Trophoblast cell (in vitro differentiated cells and primary cell): ENCODE data around the gene EPB41L5.
"Not testable (repeated sequence)": the region's sequence is repeated elsewhere in the genome, so short reads cannot be mapped to it uniquely, and the experiment has no call there.

Experiments used
- DNase-seq, 2 donors: peaks; one replicate each; pipeline ENCODE4 v3.0.0-alpha.2; 2016
- H2AFZ ChIP-seq: 2 replicates; pipeline ENCODE4 v1.6.1; 2013; ENCODE audit warnings: low read length, moderate library complexity, mild to moderate bottlenecking; ENCODE audit not compliant: insufficient read depth, poor library complexity
- H2AK5ac ChIP-seq: 2 replicates; pipeline ENCODE4 v1.6.1; 2013; ENCODE audit warnings: mild to moderate bottlenecking, low read length
- H2BK120ac ChIP-seq: 2 replicates; pipeline ENCODE4 v1.6.1; 2013; ENCODE audit warnings: low read length, mild to moderate bottlenecking, moderate library complexity; ENCODE audit not compliant: insufficient read depth, poor library complexity
- H2BK12ac ChIP-seq: 2 replicates; pipeline ENCODE4 v1.6.1; 2013; ENCODE audit warnings: mild to moderate bottlenecking, low read length, moderate library complexity
- H2BK5ac ChIP-seq: 2 replicates; pipeline ENCODE4 v1.6.1; 2013; ENCODE audit warnings: low read length, low read depth, moderate library complexity, mild to moderate bottlenecking; ENCODE audit not compliant: poor library complexity
- H3K14ac ChIP-seq: 2 replicates; pipeline ENCODE4 v1.6.1; 2013; ENCODE audit warnings: mild to moderate bottlenecking, low read length
- H3K18ac ChIP-seq: 2 replicates; pipeline ENCODE4 v1.6.1; 2013; ENCODE audit warnings: mild to moderate bottlenecking, low read length
- H3K23ac ChIP-seq: 2 replicates; pipeline ENCODE4 v1.6.1; 2013; ENCODE audit warnings: low read length
- H3K27ac ChIP-seq: 2 replicates; pipeline ENCODE4 v1.5.1; 2013; ENCODE audit warnings: low read depth, mild to moderate bottlenecking, inconsistent platforms, low read length, moderate library complexity
- H3K27me3 ChIP-seq: 2 replicates; pipeline ENCODE4 v1.6.1; 2013; ENCODE audit warnings: inconsistent platforms, mild to moderate bottlenecking, low read length, moderate library complexity; ENCODE audit not compliant: insufficient read depth
- H3K36me3 ChIP-seq, 2 experiments: 1 replicate in 1 of 2; 2 replicates in 1 of 2; pipeline ENCODE4 v1.6.1; 2013; ENCODE audit warnings: low read length in 2 of 2, mild to moderate bottlenecking in 2 of 2, moderate library complexity in 1 of 2; ENCODE audit not compliant: insufficient read depth in 2 of 2, control insufficient read depth in 1 of 2
- H3K4ac ChIP-seq: 2 replicates; pipeline ENCODE4 v1.6.1; 2013; ENCODE audit warnings: low read depth, mild to moderate bottlenecking, low read length, moderate library complexity
- H3K4me1 ChIP-seq, 2 experiments: 1 replicate in 1 of 2; 2 replicates in 1 of 2; pipeline ENCODE4 v1.6.1; 2013; ENCODE audit warnings: low read length in 2 of 2, mild to moderate bottlenecking in 2 of 2, moderate library complexity in 1 of 2; ENCODE audit not compliant: insufficient read depth in 2 of 2, control insufficient read depth in 1 of 2
- H3K4me2 ChIP-seq: 2 replicates; pipeline ENCODE4 v1.6.1; 2013; ENCODE audit warnings: inconsistent platforms, mild to moderate bottlenecking, low read length, moderate library complexity
- H3K4me3 ChIP-seq: 2 replicates; pipeline ENCODE4 v1.5.1; 2013; ENCODE audit warnings: mild to moderate bottlenecking, low read depth, low read length, inconsistent platforms
- H3K79me1 ChIP-seq: one replicate; pipeline ENCODE4 v1.6.1; 2013; ENCODE audit warnings: low read length
- H3K79me2 ChIP-seq: 2 replicates; pipeline ENCODE4 v1.6.1; 2013; ENCODE audit warnings: low read length, mild to moderate bottlenecking; ENCODE audit not compliant: control insufficient read depth, insufficient read depth, poor library complexity
- H3K9ac ChIP-seq: 2 replicates; pipeline ENCODE4 v1.6.1; 2013; ENCODE audit warnings: mild to moderate bottlenecking, low read length
- H3K9me3 ChIP-seq: 2 replicates; pipeline ENCODE4 v1.6.1; 2013; ENCODE audit warnings: low read depth, mild to moderate bottlenecking, control low read depth, inconsistent platforms, low read length; ENCODE audit not compliant: insufficient read depth
- H4K12ac ChIP-seq: 2 replicates; pipeline ENCODE4 v1.6.1; 2013; ENCODE audit warnings: low read depth, mild to moderate bottlenecking, low read length, moderate library complexity
- H4K8ac ChIP-seq: 2 replicates; pipeline ENCODE4 v1.6.1; 2013; ENCODE audit warnings: low read depth, mild to moderate bottlenecking, low read length, moderate library complexity
- H4K91ac ChIP-seq: one replicate; pipeline ENCODE4 v1.6.1; 2013; ENCODE audit warnings: low read depth, mild to moderate bottlenecking, low read length, moderate library complexity
- WGBS: extraction: QIAGEN DNeasy Blood & Tissue Kit; methylation state at CpG from one replicate; pipeline ENCODE4 v1.1.7; 2013; ENCODE audit warnings: missing lambda C conversion rate; ENCODE audit not compliant: insufficient read length, insufficient coverage; ENCODE audit errors: extremely low coverage; 5-methylcytosine and 5-hydroxymethylcytosine counted together

EPB41L5 gene

DNA sequence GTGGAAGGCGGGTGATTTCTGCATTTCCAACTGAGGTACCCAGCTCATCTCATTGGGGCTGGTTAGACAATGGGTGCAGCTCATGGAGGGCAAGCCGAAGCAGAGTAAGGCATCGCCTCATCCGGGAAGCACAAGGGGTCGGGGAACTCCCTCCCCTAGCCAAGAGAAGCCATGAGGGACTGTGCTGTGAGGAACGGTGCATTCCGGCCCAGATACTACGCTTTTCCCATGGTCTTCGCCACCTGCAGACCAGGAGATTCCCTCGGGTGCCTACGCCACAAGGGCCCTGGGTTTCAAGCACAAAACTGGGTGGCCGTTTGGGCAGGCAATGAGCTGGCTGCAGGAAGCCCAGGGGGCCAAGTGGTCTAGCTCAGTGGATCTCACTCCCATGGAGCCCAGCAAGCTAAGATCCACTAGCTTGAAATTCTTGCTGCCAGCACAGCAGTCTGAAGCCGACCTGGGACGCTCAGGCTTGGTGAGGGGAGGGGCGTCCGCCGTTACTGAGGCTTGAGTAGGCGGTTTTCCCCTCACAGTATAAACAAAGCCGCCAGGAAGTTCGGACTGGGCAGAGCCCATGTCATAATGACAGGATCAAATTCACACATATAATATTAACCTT lies 55.3 kb downstream of the EPB41L5 start:
- H4K12ac ChIP-seq, H3K79me1 ChIP-seq, H3K4me2 ChIP-seq, H3K27ac ChIP-seq, H2AK5ac ChIP-seq, H3K18ac ChIP-seq, H2AFZ ChIP-seq, H2BK5ac ChIP-seq, H2BK12ac ChIP-seq, H3K27me3 ChIP-seq, H3K9ac ChIP-seq, H4K91ac ChIP-seq, H3K79me2 ChIP-seq, H4K8ac ChIP-seq, H3K4me3 ChIP-seq, H3K4me1 ChIP-seq, H2BK120ac ChIP-seq, H3K4ac ChIP-seq, H3K9me3 ChIP-seq, H3K36me3 ChIP-seq, H3K14ac ChIP-seq, H3K23ac ChIP-seq, DNase-seq: not testable (repeated sequence)
- no CpG with 5 or more reads among the region's 20 CpGs for WGBS

DNA sequence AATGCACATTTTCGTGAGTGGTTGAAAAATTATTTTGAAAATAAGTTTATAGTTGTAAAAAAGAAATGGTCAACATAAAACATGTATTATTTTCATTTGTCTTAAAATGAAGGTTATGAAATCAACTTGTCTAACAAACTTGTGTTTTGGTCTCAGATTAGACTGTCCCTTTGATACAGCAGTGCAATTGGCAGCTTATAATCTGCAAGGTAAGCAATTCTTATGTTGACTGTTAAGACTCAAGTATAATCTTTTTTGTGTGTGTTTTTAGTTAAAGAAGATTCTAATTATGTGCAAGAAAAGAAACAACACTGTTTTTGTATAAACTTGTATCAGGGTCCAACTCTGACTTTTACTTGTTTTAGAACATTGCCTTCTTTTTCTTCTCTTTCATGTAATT lies 62.7 kb downstream of the EPB41L5 start:
- Histone ChIP-seq H4K12ac (no peak overlapping the region), H3K14ac (no peak overlapping the region), H3K18ac (no peak overlapping the region), H3K4me3 (no peak overlapping the region), H2AK5ac (no peak overlapping the region), H2BK120ac (no peak overlapping the region), H3K27me3 (no peaks in the 10 kb centered on the region), H3K9me3 (no peaks in the 10 kb centered on the region), H4K8ac (no peak overlapping the region), H4K91ac (no peak overlapping the region), H3K79me1 (no peaks in the 10 kb centered on the region), H3K79me2 (no peaks in the 10 kb centered on the region), H2BK5ac (no peak overlapping the region), H3K36me3 (no peaks in the 10 kb centered on the region), H3K9ac (no peak overlapping the region), H3K4me2 (no peak overlapping the region), H3K4ac (no peak overlapping the region), H3K27ac (no peak overlapping the region), H3K4me1 (no peaks in the 10 kb centered on the region), H2BK12ac (no peak overlapping the region), H3K23ac (no peak overlapping the region), H2AFZ (no peak overlapping the region)
- no peak for DNase-seq
- WGBS = 100% methylated on average over 1 of the region's 1 CpG

DNA sequence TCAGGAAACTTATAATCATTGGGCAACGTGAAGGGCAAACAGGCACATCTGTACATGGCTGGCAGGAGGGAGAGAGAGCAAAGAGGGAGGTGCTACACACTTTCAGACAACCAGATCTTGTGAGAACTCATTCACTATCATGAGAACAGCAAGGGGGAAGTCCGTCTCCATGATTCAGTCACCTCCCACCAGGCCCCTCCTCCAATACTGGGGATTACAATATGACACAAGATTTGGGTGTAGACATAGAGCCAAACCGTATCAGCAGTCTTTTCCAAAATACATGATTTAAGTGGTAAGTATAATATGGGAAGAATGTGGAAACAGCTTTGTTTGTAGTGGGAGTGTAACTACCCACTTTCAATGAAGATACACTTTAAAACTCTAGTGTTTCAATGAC lies 65.0 kb downstream of the EPB41L5 start:
- H4K91ac ChIP-seq = no peak overlapping the region
- no peak overlapping the region for H2BK5ac ChIP-seq
- H3K9ac ChIP-seq = no peak overlapping the region
- no peak overlapping the region for H4K12ac ChIP-seq
- no peak overlapping the region for H3K27ac ChIP-seq
- H3K23ac ChIP-seq = no peak overlapping the region
- H3K4me3 ChIP-seq = no peak overlapping the region
- no peaks in the 10 kb centered on the region for H3K36me3 ChIP-seq
- WGBS = no CpG with 5 or more reads among the region's 3 CpGs
- H3K79me2 ChIP-seq = no peaks in the 10 kb centered on the region
- H3K14ac ChIP-seq = no peak overlapping the region
- no peak overlapping the region for H2AFZ ChIP-seq
- no peak overlapping the region for H3K4me2 ChIP-seq
- DNase-seq = no peak
- H4K8ac ChIP-seq = no peak overlapping the region
- H2AK5ac ChIP-seq = no peak overlapping the region
- H3K27me3 ChIP-seq = no peaks in the 10 kb centered on the region
- no peak overlapping the region for H3K4ac ChIP-seq
- no peaks in the 10 kb centered on the region for H3K9me3 ChIP-seq
- H3K79me1 ChIP-seq = no peaks in the 10 kb centered on the region
- H2BK12ac ChIP-seq = no peak overlapping the region
- no peaks in the 10 kb centered on the region for H3K4me1 ChIP-seq
- no peak overlapping the region for H3K18ac ChIP-seq
- H2BK120ac ChIP-seq = no peak overlapping the region

DNA sequence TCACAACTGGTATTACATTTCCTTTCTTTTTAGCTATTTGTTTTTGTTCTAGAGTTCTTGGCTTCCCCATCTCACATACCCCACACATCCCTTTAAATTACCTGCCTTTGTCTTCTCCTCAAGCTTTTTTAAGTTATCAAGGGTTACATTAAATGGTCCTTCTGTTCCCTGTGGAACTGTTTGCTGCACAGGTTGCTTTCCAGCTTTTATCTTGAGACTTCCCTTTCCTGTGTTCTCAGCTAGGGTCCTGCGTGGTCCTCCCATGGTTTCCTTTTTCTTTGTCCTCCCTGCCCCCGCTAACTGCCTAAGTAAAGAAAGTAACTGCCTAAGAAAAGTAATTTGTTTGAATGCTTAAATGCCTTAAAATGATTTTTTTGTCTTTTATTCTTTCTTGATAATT lies 66.8 kb downstream of the EPB41L5 start:
- no peaks in the 10 kb centered on the region for H3K4me1 ChIP-seq
- no peak overlapping the region for H3K18ac ChIP-seq
- H3K79me2 ChIP-seq = no peaks in the 10 kb centered on the region
- H2BK12ac ChIP-seq = no peak overlapping the region
- no peak overlapping the region for H3K23ac ChIP-seq
- H3K9ac ChIP-seq = no peak overlapping the region
- no CpG with 5 or more reads among the region's 2 CpGs for WGBS
- H3K4me2 ChIP-seq = no peak overlapping the region
- no peaks in the 10 kb centered on the region for H3K27me3 ChIP-seq
- H2BK120ac ChIP-seq = no peak overlapping the region
- H4K91ac ChIP-seq = no peak overlapping the region
- no peak overlapping the region for H2AK5ac ChIP-seq
- no peak for DNase-seq
- H3K79me1 ChIP-seq = no peaks in the 10 kb centered on the region
- no peaks in the 10 kb centered on the region for H3K9me3 ChIP-seq
- no peak overlapping the region for H3K27ac ChIP-seq
- no peak overlapping the region for H4K12ac ChIP-seq
- no peak overlapping the region for H2BK5ac ChIP-seq
- no peak overlapping the region for H3K4ac ChIP-seq
- no peak overlapping the region for H4K8ac ChIP-seq
- no peaks in the 10 kb centered on the region for H3K36me3 ChIP-seq
- no peak overlapping the region for H2AFZ ChIP-seq
- H3K14ac ChIP-seq = no peak overlapping the region
- no peak overlapping the region for H3K4me3 ChIP-seq
